C4-2B (cell line): Measurements from ENCODE around the gene DUOXA2.
A peak's percentile ranks its signal among the peaks of the same experiment; 100 is the strongest.

Source experiments
- H3K27ac ChIP-seq: fragments of 450-650 bp; 2 replicates; pipeline ENCODE4 v1.5.1; 2017
- ZFX ChIP-seq: fragments of 450-650 bp; IDR thresholded peaks from 2 replicates; pipeline ENCODE4 v1.6.1; 2017
- TF ChIP-seq, protein P1 (sequence below): fragments of 450-650 bp; conservative IDR thresholded peaks from 2 replicates; pipeline ENCODE4 v1.5.1; 2017; ENCODE audit warnings: mild to moderate bottlenecking

Gene DUOXA2

DNA sequence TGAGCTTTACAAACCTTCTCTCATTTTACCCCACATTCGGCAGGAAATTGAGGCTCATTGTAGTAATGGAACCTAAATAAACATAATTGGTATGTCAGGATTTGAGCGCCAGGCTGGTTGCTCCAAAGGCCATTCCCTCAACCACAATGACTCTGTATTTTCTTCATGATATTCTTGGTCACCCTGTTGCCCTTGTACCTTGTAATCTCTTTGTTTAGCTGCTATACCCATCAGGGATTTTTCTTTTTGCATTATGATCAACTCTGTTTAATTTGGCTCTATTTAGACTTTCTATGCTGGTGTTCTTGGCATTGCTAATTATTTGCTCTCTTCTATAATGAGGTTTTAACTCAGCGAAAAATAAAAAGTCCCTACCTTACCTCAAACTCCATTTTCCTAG, 30.0 kb upstream of the DUOXA2 start:
- TF ChIP-seq ZFX: no peak
- TF ChIP-seq, protein P1, sequence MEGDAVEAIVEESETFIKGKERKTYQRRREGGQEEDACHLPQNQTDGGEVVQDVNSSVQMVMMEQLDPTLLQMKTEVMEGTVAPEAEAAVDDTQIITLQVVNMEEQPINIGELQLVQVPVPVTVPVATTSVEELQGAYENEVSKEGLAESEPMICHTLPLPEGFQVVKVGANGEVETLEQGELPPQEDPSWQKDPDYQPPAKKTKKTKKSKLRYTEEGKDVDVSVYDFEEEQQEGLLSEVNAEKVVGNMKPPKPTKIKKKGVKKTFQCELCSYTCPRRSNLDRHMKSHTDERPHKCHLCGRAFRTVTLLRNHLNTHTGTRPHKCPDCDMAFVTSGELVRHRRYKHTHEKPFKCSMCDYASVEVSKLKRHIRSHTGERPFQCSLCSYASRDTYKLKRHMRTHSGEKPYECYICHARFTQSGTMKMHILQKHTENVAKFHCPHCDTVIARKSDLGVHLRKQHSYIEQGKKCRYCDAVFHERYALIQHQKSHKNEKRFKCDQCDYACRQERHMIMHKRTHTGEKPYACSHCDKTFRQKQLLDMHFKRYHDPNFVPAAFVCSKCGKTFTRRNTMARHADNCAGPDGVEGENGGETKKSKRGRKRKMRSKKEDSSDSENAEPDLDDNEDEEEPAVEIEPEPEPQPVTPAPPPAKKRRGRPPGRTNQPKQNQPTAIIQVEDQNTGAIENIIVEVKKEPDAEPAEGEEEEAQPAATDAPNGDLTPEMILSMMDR: no peak
- peak overlapping the region; percentile 86 for H3K27ac ChIP-seq

GRCh38 chr15:45087513-45087912, 26.6 kb upstream of the DUOXA2 start:
- H3K27ac ChIP-seq: no peak overlapping the region
- TF ChIP-seq, protein P1: no peak
- TF ChIP-seq ZFX: no peak

DNA sequence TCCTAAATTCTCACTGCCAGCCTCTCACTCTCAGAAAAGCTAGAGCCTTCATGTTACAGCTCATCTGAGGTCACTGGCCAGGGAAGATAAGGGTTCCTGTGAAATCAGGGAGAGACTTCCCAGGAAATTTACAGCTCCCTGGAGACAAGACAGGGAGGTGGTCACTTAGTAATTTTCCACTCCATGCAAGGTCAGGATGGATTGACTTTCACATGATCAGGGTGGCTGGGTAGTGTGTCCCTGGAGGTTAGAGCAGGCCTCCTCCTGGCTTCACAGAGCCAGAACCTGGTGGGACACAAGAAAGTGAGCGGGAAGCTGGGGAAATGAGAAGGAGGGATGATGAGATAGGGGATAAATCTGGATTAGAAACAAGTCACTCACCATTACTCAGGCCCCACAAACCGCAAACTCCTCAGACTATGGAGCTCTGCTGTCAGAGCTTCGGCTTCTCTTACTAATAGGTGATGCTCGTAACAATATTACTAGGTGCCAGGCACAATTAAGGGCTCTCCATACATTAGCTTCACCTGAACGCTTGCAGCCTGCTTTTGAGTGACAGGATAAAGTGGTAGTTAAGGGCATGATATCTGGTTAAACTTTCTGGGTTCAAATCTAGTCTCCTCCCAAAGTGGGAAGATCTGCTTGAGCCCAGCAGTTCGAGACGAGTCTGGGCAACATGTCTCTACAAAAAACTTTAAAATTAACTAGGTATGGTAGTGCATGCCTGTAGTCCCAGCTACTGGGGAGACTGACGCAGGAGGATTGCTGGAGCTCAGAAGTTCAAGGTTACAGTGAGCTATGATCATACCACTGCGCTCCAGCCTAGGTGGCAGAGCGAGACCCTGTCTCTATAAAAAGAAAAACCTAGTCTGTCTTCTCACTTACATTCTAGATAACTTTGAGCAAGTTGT, 25.1 kb upstream of the DUOXA2 start:
- TF ChIP-seq, protein P1: no peak
- TF ChIP-seq ZFX: no peak
- H3K27ac ChIP-seq: no peak overlapping the region

- TF ChIP-seq, protein P1: no peak
- no peak for TF ChIP-seq ZFX
- H3K27ac ChIP-seq: no peak overlapping the region
Observed at GRCh38 chr15:45089712-45090373, 24.3 kb upstream of the DUOXA2 start.

- H3K27ac ChIP-seq: no peak overlapping the region
- TF ChIP-seq, protein P1: no peak
- no peak for TF ChIP-seq ZFX
Observed at GRCh38 chr15:45091161-45091560, 23.0 kb upstream of the DUOXA2 start.

DNA sequence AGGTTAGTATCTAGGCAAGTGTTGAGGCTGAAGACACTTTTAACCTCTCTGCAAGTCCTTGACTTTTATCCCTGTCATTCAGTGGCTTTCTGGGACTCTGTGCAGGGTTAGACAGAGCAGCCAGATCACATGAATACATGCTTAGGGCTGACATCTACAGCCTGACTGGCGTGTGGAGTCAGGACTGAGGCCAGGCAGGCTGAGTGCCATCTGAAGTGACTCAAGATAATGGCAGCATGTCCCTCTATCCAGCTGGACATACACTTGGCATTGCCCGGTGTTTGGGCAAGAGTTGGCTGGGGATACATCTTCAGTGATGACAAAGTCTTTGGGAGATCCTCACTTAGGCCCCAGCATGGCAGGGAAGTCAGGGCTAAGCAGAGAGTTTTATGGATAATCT, 22.6 kb upstream of the DUOXA2 start:
- no peak overlapping the region for H3K27ac ChIP-seq
- TF ChIP-seq, protein P1: no peak
- no peak for TF ChIP-seq ZFX

DNA sequence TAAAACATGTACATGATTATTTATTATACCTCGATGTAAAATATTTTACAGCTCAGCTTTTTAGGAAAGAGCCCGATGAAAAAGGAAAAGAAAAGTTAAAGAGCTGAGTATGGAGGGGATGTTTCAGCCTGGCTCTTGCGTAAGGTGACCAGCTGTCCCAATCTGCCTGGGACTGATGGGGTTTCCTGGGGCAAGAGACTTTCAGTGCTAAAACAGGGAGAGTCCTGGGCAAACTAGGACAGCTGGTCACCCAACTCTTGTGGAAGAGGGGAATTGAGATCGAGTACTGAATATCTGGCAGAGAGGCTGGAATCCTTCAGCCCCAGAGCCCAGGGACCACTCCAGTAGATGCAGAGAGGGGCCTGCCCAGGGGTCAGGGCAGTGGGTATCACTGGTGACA, 21.1 kb upstream of the DUOXA2 start:
- TF ChIP-seq, protein P1: no peak
- TF ChIP-seq ZFX: no peak

More for the DNA sequence above, 21.1 kb upstream of the DUOXA2 start:
- H3K27ac ChIP-seq: no peak overlapping the region
